BJ (cell line): ENCODE data around the gene TCOF1. TPM values are rescaled to one million over a fixed set of nuclear protein-coding genes. Genes with fewer than 3 reads are reported as not detected.

Experiments used
- CTCF ChIA-PET: fragments of 350-600 bp; formaldehyde crosslinking; extraction: SDS; loops from one replicate; lab custom pipeline; 2021; ENCODE audit warnings: antibody characterized with exemption, inconsistent platforms; lab: Yijun Ruan, JAX
- POLR2A ChIA-PET: fragments of 300-600 bp; sonication (Branson Sonifier 250); formaldehyde crosslinking; extraction: SDS; loops from one replicate; lab custom pipeline; 2021; ENCODE audit warnings: antibody characterized with exemption; lab: Charles Lee
- DNase-seq: peaks from one replicate; pipeline ENCODE4 v3.0.0-alpha.2; 2011; ENCODE audit warnings: low read depth
- H3K27me3 ChIP-seq: 2 replicates; pipeline ENCODE4 v1.6.0; 2011; ENCODE audit warnings: low read length; ENCODE audit not compliant: control insufficient read depth, insufficient read depth
- H3K36me3 ChIP-seq: 2 replicates; pipeline ENCODE4 v1.5.1; 2011; ENCODE audit warnings: low read length; ENCODE audit not compliant: control insufficient read depth, insufficient read depth
- H3K4me3 ChIP-seq: 2 replicates; pipeline ENCODE4 v1.5.1; 2011; ENCODE audit warnings: low read depth, mild to moderate bottlenecking, control low read depth, low read length
- polyA plus RNA-seq: library from polyadenylated mRNA; depleted of rRNA; stranded (reverse); fragments of >200 nt; gene quantifications from 2 replicates; pipeline ENCODE4 v1.2.3, GENCODE V29; 2011
- TF ChIP-seq, protein P1 (sequence below): IDR thresholded peaks from 2 replicates; pipeline ENCODE4 v1.5.1; 2011; ENCODE audit warnings: low read depth, mild to moderate bottlenecking, control low read depth, inconsistent platforms, low read length, moderate library complexity; ENCODE audit not compliant: insufficient read depth

TCOF1 gene
- polyA plus RNA-seq, 1 experiment = 9.7 TPM

- peaks cover 4% of the 10 kb centered on the region for H3K36me3 ChIP-seq
- POLR2A ChIA-PET = no interaction called here
- H3K27me3 ChIP-seq = no peaks in the 10 kb centered on the region
- TF ChIP-seq, protein P1, sequence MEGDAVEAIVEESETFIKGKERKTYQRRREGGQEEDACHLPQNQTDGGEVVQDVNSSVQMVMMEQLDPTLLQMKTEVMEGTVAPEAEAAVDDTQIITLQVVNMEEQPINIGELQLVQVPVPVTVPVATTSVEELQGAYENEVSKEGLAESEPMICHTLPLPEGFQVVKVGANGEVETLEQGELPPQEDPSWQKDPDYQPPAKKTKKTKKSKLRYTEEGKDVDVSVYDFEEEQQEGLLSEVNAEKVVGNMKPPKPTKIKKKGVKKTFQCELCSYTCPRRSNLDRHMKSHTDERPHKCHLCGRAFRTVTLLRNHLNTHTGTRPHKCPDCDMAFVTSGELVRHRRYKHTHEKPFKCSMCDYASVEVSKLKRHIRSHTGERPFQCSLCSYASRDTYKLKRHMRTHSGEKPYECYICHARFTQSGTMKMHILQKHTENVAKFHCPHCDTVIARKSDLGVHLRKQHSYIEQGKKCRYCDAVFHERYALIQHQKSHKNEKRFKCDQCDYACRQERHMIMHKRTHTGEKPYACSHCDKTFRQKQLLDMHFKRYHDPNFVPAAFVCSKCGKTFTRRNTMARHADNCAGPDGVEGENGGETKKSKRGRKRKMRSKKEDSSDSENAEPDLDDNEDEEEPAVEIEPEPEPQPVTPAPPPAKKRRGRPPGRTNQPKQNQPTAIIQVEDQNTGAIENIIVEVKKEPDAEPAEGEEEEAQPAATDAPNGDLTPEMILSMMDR = no peak
- CTCF ChIA-PET = interaction anchor here (2.1 kb wide), 1 partner anchor 142 kb away, joined by 5 read pairs; no protein-coding TSS in a partner anchor
- DNase-seq = no peak
- H3K4me3 ChIP-seq = no peak overlapping the region
Observed at GRCh38 chr5:150404941-150405816, 47.7 kb downstream of the TCOF1 start.

- no peak for DNase-seq
- H3K27me3 ChIP-seq = no peaks in the 10 kb centered on the region
- H3K4me3 ChIP-seq = no peak overlapping the region
- TF ChIP-seq, protein P1 = no peak
- H3K36me3 ChIP-seq = peaks cover 2% of the 10 kb centered on the region
- POLR2A ChIA-PET = no interaction called here
- CTCF ChIA-PET = interaction anchor here (0.8 to 2.1 kb wide), 2 partner anchors 30 to 143 kb away, joined by 3 to 5 read pairs; no protein-coding TSS in a partner anchor
Observed at GRCh38 chr5:150406103-150406722, 48.7 kb downstream of the TCOF1 start.

DNA sequence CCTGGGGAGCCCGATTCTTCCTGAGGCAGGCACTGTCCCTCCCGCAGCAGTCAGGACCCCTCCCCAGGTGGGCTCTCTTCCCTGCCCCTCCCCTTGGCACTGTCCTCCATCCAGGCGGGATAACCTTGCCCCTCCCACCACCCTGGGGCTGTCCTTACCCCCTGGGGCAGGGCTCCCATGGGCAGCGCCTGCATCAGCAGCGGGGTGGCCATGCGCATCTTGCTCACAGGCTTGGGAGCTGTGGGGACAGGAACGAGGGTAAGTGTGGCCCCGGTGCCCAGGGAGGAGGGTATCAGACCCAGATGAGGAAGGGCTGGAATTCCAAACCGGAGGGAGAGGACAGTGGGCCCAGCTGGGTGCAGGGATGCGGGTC, 49.2 kb downstream of the TCOF1 start:
- ChIA-PET CTCF (interaction anchor here (0.8 kb wide), 1 partner anchor 29 kb away, joined by 3 read pairs; no protein-coding TSS in a partner anchor), POLR2A (no interaction called here)
- DNase-seq = no peak
- H3K4me3 ChIP-seq = no peak overlapping the region
- H3K36me3 ChIP-seq = peaks cover 2% of the 10 kb centered on the region
- TF ChIP-seq, protein P1 = no peak
- H3K27me3 ChIP-seq = no peaks in the 10 kb centered on the region

- TF ChIP-seq, protein P1 = no peak
- H3K36me3 ChIP-seq = peaks cover under 1% of the 10 kb centered on the region; the same call in 1 of the 2 replicates
- H3K27me3 ChIP-seq = no peaks in the 10 kb centered on the region
- H3K4me3 ChIP-seq = no peak overlapping the region
- no peak for DNase-seq
- CTCF ChIA-PET = no interaction called here
- POLR2A ChIA-PET = no interaction called here
Observed at GRCh38 chr5:150407096-150407720, 49.7 kb downstream of the TCOF1 start.
